K562 (cell line): Measurements from ENCODE around the gene ARL6IP6. TPM values are rescaled to one million over a fixed set of nuclear protein-coding genes. Genes with fewer than 3 reads are reported as not detected.
A peak's percentile ranks its signal among the peaks of the same experiment; 100 is the strongest.

Source experiments
- ATAC-seq: fragments of 200-7000 bp; cut with Tn5 transposase; 3 replicates; pipeline ENCODE4 v1.9.1; 2020; ENCODE audit warnings: moderate library complexity
- BruUV-seq: library from RNA; stranded (reverse); fragments of 400-500 nt; replicated peaks from 2 replicates; lab custom pipeline; 2021; lab: Mats Ljungman, UMichigan
- CTCF ChIA-PET: fragments of 300-600 bp; formaldehyde crosslinking; extraction: SDS; loops from one replicate; lab custom pipeline; 2021; ENCODE audit warnings: low intra/inter-chr PET ratio; lab: Yijun Ruan, JAX
- POLR2A ChIA-PET: fragments of 300-600, 350-650 bp; sonication (Branson Sonifier 250); formaldehyde crosslinking; extraction: SDS; loops from one replicate; lab custom pipeline; 2021; ENCODE audit warnings: antibody characterized with exemption, inconsistent platforms; lab: Yijun Ruan, JAX
- DNase-seq, 4 experiments: peaks; one replicate each; pipeline versions ENCODE4 v3.0.0 to v3.0.0-alpha.2; 2011 to 2018; ENCODE audit warnings: low spot score in 3 of 4, mixed read lengths in 3 of 4; ENCODE audit errors: extremely low read depth in 1 of 4
- FAIRE-seq: peaks from 2 replicates; lab custom pipeline; 2011; peaks lifted over from hg19 to GRCh38; lab: Jason Lieb, UNC
- H2AFZ ChIP-seq: 2 replicates; pipeline ENCODE4 v1.6.0; 2011; ENCODE audit warnings: low read depth, low read length, control low read depth, inconsistent platforms
- H3K27ac ChIP-seq: fragments of 200-600 bp; 3 replicates; pipeline ENCODE4 v1.8.0; 2011; ENCODE audit warnings: low read depth, mild to moderate bottlenecking, control low read depth, inconsistent platforms, low read length, moderate library complexity, mixed read lengths; ENCODE audit errors: extremely low read depth
- H3K27me3 ChIP-seq, 2 experiments: fragments of 300-600 bp in 1 of 2; 2 replicates in 1 of 2; 3 replicates in 1 of 2; pipeline versions ENCODE4 v1.6.0 to v1.8.0; 2011; ENCODE audit warnings: inconsistent platforms in 2 of 2, low read length in 2 of 2, mild to moderate bottlenecking in 1 of 2, mixed read lengths in 1 of 2, moderate library complexity in 1 of 2; ENCODE audit not compliant: control insufficient read depth in 2 of 2, insufficient read depth in 2 of 2
- H3K36me3 ChIP-seq: fragments of 300-600 bp; 3 replicates; pipeline ENCODE4 v1.8.0; 2011; ENCODE audit warnings: mild to moderate bottlenecking, low read length, inconsistent platforms; ENCODE audit not compliant: control insufficient read depth, insufficient read depth
- H3K4me1 ChIP-seq, 2 experiments: fragments of 200-600 bp in 1 of 2; replicated peaks in 1 of 2; 2 replicates in 1 of 2; 3 replicates in 1 of 2; pipeline versions ENCODE4 v1.5.1 to v1.8.0; 2011; ENCODE audit warnings: inconsistent platforms in 2 of 2, low read length in 2 of 2, mild to moderate bottlenecking in 1 of 2, mixed read lengths in 1 of 2, moderate library complexity in 1 of 2; ENCODE audit not compliant: control insufficient read depth in 2 of 2, insufficient read depth in 2 of 2
- H3K4me2 ChIP-seq: 2 replicates; pipeline ENCODE4 v1.6.1; 2011; ENCODE audit warnings: low read length, control low read depth, inconsistent platforms, mixed read lengths; ENCODE audit not compliant: insufficient read depth
- H3K4me3 ChIP-seq: fragments of 200-600 bp; sonication (generic), shearing (Covaris generic); 2 replicates; pipeline ENCODE4 v1.5.1; 2016; ENCODE audit warnings: control low read depth, inconsistent platforms
- H3K79me2 ChIP-seq: fragments of 200-600 bp; 3 replicates; pipeline ENCODE4 v1.8.0; 2011; ENCODE audit warnings: low read length, inconsistent platforms; ENCODE audit not compliant: control insufficient read depth, insufficient read depth
- H3K9ac ChIP-seq, 2 experiments: 2 replicates each; pipeline versions ENCODE4 v1.6.0 to v1.6.1; 2011; ENCODE audit warnings: low read depth in 2 of 2, low read length in 2 of 2, control low read depth in 1 of 2, inconsistent platforms in 1 of 2, mild to moderate bottlenecking in 1 of 2, mixed read lengths in 1 of 2; ENCODE audit not compliant: insufficient read depth in 1 of 2
- H3K9me1 ChIP-seq: one replicate; pipeline ENCODE4 v1.6.0; 2011; ENCODE audit warnings: inconsistent platforms, mild to moderate bottlenecking, low read length, moderate library complexity; ENCODE audit not compliant: control insufficient read depth, insufficient read depth
- H3K9me3 ChIP-seq: replicated peaks from 2 replicates; pipeline ENCODE4 v1.5.1; 2011; ENCODE audit warnings: low read depth, low read length, inconsistent platforms; ENCODE audit not compliant: control insufficient read depth, insufficient read depth
- H4K20me1 ChIP-seq: replicated peaks from 2 replicates; pipeline ENCODE4 v1.6.1; 2011; ENCODE audit warnings: low read length, inconsistent platforms, mixed read lengths; ENCODE audit not compliant: control insufficient read depth, insufficient read depth
- DACH1 ChIP-seq: fragments of 450-650 bp; IDR thresholded peaks from 2 replicates; pipeline ENCODE4 v1.6.1; 2018; ENCODE audit not compliant: partially characterized antibody
- DIDO1 ChIP-seq: fragments of 450-650 bp; IDR thresholded peaks from 2 replicates; pipeline ENCODE4 v1.6.1; 2016; ENCODE audit warnings: low read depth, missing biosample characterization, missing genetic modification characterization
- HMGN3 ChIP-seq: IDR thresholded peaks from 2 replicates; pipeline ENCODE4 v1.6.1; 2011; ENCODE audit warnings: borderline replicate concordance, low read depth, mild to moderate bottlenecking, mixed read lengths, low read length; ENCODE audit not compliant: insufficient read length; ENCODE audit errors: extremely low read depth
- ILK ChIP-seq: fragments of 450-650 bp; IDR thresholded peaks from 2 replicates; pipeline ENCODE4 v1.6.1; 2016; ENCODE audit warnings: missing genetic modification characterization, low read depth, mild to moderate bottlenecking, missing compliant biosample characterization, moderate library complexity, borderline replicate concordance
- NRF1 ChIP-seq, 2 experiments: fragments of 450-650 bp; IDR thresholded peaks in 1 of 2; conservative IDR thresholded peaks in 1 of 2; 2 replicates each; pipeline ENCODE4 v1.6.1; 2014; ENCODE audit warnings: mild to moderate bottlenecking in 2 of 2
- ZKSCAN3 ChIP-seq: fragments of 250-450 bp; sonication (Bioruptor Pico); IDR thresholded peaks from 2 replicates; pipeline ENCODE4 v1.4.0; 2020
- ZNF354B ChIP-seq: fragments of 250-450 bp; sonication (Bioruptor Pico); IDR thresholded peaks from 2 replicates; pipeline ENCODE4 v1.4.0; 2020
- WGBS: fragments of 100-300 bp; shearing (Covaris generic); methylation state at CpG from one replicate; pipeline ENCODE4 v1.1.6; 2016; ENCODE audit warnings: low coverage, mixed read lengths; ENCODE audit not compliant: insufficient coverage; ENCODE audit errors: missing lambda C conversion rate; 5-methylcytosine and 5-hydroxymethylcytosine counted together
- in situ Hi-C: fragments of 300-500 bp; cut with MboI; formaldehyde crosslinking; loops from 4 replicates; pipeline ENCODE4 v1.15.0; 2018; ENCODE audit warnings: inconsistent platforms, mixed read lengths
- intact Hi-C: fragments of 100-400 bp; cut with micrococcal nuclease; formaldehyde crosslinking; loops from 2 replicates; pipeline ENCODE4 v1.14.2; 2022
- polyA plus RNA-seq, 8 experiments: library from polyadenylated mRNA; depleted of rRNA in 4 of 8; stranded (reverse) in 5 of 8; unstranded in 3 of 8; fragments of >200 nt; fragmentation: Nextera tagmentation in 2 of 8; fragmentation: Illumina TruSeq in 1 of 8; extraction: Ambion mirVana in 2 of 8; extraction: Trizol in 1 of 8; gene quantifications; 2 replicates each; pipeline versions ENCODE4 v1.2.1 to v1.2.3, GENCODE V29; 2011 to 2014; ENCODE audit warnings: inconsistent platforms in 1 of 8, missing spikeins in 1 of 8
- total RNA-seq, 7 experiments: library from RNA; depleted of rRNA in 6 of 7; stranded (reverse); fragments of >200 nt in 6 of 7; fragmentation: Illumina TruSeq in 2 of 7; extraction: Trizol in 2 of 7; gene quantifications; 2 replicates each; pipeline versions ENCODE4 v1.2.1 to v1.2.3, GENCODE V29; 2011 to 2021; ENCODE audit warnings: low replicate concordance in 1 of 7
- TF ChIP-seq, protein P1 (sequence below): IDR thresholded peaks from 2 replicates; pipeline ENCODE4 v1.6.1; 2011; ENCODE audit warnings: borderline replicate concordance, low read depth, mild to moderate bottlenecking, moderate library complexity, low read length; ENCODE audit not compliant: insufficient read depth, poor library complexity, severe bottlenecking

The ARL6IP6 gene
- total and polyA plus RNA-seq, 9 of the 15 experiments (the other 6 are each of a cell fraction or from before 2014, with no cell fraction given) = 19.2 to 98.5 (median 36.2) TPM

DNA sequence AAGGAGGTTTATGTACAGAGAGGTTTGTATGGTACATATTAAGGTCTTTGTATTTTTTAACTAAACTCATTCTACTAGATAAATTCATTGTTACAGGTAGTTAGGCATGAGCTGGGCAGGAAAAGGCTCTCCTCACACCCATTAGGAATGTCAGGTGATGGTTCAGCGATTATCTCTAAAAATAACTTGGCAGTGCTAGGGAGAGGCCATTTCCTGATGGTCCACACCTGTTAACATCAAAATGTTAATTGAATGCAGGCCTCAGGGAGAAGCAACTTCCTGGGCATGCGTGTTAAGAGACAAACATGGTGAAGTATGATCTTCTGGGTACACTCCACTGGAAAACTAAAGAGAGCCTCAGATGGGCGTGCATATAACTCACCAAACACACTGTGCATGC lies 73.6 kb downstream of the ARL6IP6 start:
- Histone ChIP-seq H3K36me3 (no peaks in the 10 kb centered on the region), H2AFZ (no peak overlapping the region)
- CTCF ChIA-PET = no interaction called here
- TF ChIP-seq NRF1 (conservative IDR thresholded peaks at IDR 0.05 in 1 of 2, IDR thresholded peaks at IDR 0.05 in 1 of 2) = peak; percentile 21 to 37; a peak in 1 of 4 replicates
- TF ChIP-seq DIDO1 (tag) = no peak
- TF ChIP-seq, all 486 proteins: peak for 1
- Histone ChIP-seq H3K27me3 (peaks cover 3 to 13% of the 10 kb centered on the region in 2 experiments; a peak in 3 of 5 replicates), H3K9ac (no peak overlapping the region), H3K4me2 (no peak overlapping the region), H3K9me3 (no peaks in the 10 kb centered on the region), H3K9me1 (no peaks in the 10 kb centered on the region), H4K20me1 (no peaks in the 10 kb centered on the region), H3K4me1 (no peaks in the 10 kb centered on the region), H3K79me2 (no peaks in the 10 kb centered on the region), H3K27ac (no peak overlapping the region), H3K4me3 (no peak overlapping the region)
- WGBS = 0% methylated on average over 3 of the region's 3 CpGs
- POLR2A ChIA-PET = no interaction called here
- ATAC-seq (no peak), DNase-seq (no peak), FAIRE-seq (no peak)
- in situ Hi-C loops (no loop called here), intact Hi-C loops (no loop called here)
- no TSS peak for BruUV-seq

DNA sequence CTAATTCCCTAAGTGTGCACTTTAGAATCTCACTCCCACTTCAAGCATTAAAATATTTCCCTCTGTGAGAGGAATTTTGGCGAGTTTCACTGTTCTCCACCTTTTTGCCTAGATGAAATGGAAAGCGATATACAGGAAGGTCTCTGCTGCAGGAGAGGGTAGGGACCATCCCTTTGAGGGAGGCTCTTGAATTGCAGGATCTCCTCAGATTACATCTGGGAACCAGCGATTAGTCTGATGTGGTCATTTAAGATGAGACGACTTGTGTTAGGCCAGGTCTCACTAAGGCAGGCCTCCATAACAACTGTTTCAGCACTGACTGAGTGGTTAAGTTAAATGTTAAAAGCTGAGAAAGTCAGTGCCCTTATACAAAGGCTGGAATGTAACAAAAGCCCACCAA lies 74.6 kb downstream of the ARL6IP6 start:
- Histone ChIP-seq H3K4me3 (no peak overlapping the region), H3K9me1 (no peaks in the 10 kb centered on the region), H3K36me3 (no peaks in the 10 kb centered on the region), H3K4me1 (no peaks in the 10 kb centered on the region), H3K27me3 (peaks cover 3 to 13% of the 10 kb centered on the region in 2 experiments; a peak in 3 of 5 replicates), H3K9me3 (no peaks in the 10 kb centered on the region), H4K20me1 (no peaks in the 10 kb centered on the region), H3K27ac (no peak overlapping the region), H3K9ac (no peak overlapping the region), H2AFZ (no peak overlapping the region), H3K4me2 (no peak overlapping the region), H3K79me2 (no peaks in the 10 kb centered on the region)
- no TSS peak for BruUV-seq
- intact Hi-C loops = no loop called here
- no peak for ATAC-seq
- ChIA-PET POLR2A (no interaction called here), CTCF (no interaction called here)
- no peak for DNase-seq
- 0% methylated on average over 4 of the region's 4 CpGs for WGBS
- in situ Hi-C loops = no loop called here
- no peak for FAIRE-seq
- TF ChIP-seq DACH1 (no peak), ZNF354B (CRISPR knock-in tag) (no peak), HMGN3 (no peak), ZKSCAN3 (CRISPR knock-in tag) (no peak), ILK (tag) (no peak)
- TF ChIP-seq, protein P1, sequence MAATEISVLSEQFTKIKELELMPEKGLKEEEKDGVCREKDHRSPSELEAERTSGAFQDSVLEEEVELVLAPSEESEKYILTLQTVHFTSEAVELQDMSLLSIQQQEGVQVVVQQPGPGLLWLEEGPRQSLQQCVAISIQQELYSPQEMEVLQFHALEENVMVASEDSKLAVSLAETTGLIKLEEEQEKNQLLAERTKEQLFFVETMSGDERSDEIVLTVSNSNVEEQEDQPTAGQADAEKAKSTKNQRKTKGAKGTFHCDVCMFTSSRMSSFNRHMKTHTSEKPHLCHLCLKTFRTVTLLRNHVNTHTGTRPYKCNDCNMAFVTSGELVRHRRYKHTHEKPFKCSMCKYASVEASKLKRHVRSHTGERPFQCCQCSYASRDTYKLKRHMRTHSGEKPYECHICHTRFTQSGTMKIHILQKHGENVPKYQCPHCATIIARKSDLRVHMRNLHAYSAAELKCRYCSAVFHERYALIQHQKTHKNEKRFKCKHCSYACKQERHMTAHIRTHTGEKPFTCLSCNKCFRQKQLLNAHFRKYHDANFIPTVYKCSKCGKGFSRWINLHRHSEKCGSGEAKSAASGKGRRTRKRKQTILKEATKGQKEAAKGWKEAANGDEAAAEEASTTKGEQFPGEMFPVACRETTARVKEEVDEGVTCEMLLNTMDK = no peak
